Coronary artery (tissue), 2 donors: ENCODE measurements around the gene RALGDS.
A peak's percentile ranks its signal among the peaks of the same experiment; 100 is the strongest.

Experiments used
- DNase-seq: peaks from one replicate; pipeline ENCODE4 v3.0.0-alpha.2; 2017; ENCODE audit warnings: low spot score
- H3K27ac ChIP-seq, 2 donors: fragments of 200-600 bp; sonication (generic); one replicate each; pipeline ENCODE4 v1.5.1; 2016 to 2019
- H3K4me3 ChIP-seq: fragments of 200-600 bp; sonication (generic); 2 replicates; pipeline ENCODE4 v1.5.1; 2016; ENCODE audit warnings: mild to moderate bottlenecking, moderate library complexity
- CTCF ChIP-seq: fragments of 200-600 bp; sonication (generic); IDR thresholded peaks from one replicate; pipeline ENCODE4 v1.5.1; 2019; ENCODE audit warnings: antibody characterized with exemption

Gene RALGDS

GRCh38 chr9:133140174-133140505 lies 19.1 kb upstream of the RALGDS start:
- no peak for TF ChIP-seq CTCF
- H3K27ac ChIP-seq: peak overlapping the region in 1 of 2 donors; percentile 3
- DNase-seq: no peak
- no peak overlapping the region for H3K4me3 ChIP-seq

- no peak for TF ChIP-seq CTCF
- Histone ChIP-seq H3K27ac (peak overlapping the region in 1 of 2 donors; percentile 68), H3K4me3 (no peak overlapping the region)
- no peak for DNase-seq
Observed at GRCh38 chr9:133139246-133140173, 18.5 kb upstream of the RALGDS start.

GRCh38 chr9:133137451-133138231 lies 16.6 kb upstream of the RALGDS start:
- no peak for DNase-seq
- no peak overlapping the region for H3K4me3 ChIP-seq
- TF ChIP-seq CTCF: no peak
- peak overlapping the region in 1 of 2 donors; percentile 68 for H3K27ac ChIP-seq

- TF ChIP-seq CTCF: no peak
- no peak overlapping the region for H3K4me3 ChIP-seq
- peak overlapping the region; percentile 33 to 93 for H3K27ac ChIP-seq
- no peak for DNase-seq
Observed at GRCh38 chr9:133135146-133135745, 14.2 kb upstream of the RALGDS start.

- TF ChIP-seq CTCF: no peak
- DNase-seq: no peak
- H3K4me3 ChIP-seq: peak overlapping the region; percentile 34
Observed at GRCh38 chr9:133134388-133135145, 13.5 kb upstream of the RALGDS start.

GRCh38 chr9:133133681-133134387 lies 12.8 kb upstream of the RALGDS start:
- DNase-seq: peak; percentile 92
- Histone ChIP-seq H3K27ac (peak overlapping the region; percentile 58 to 93), H3K4me3 (peak overlapping the region; percentile 34)
- no peak for TF ChIP-seq CTCF

More at GRCh38 chr9:133134388-133135145, 13.5 kb upstream of the RALGDS start:
- peak overlapping the region; percentile 58 to 93 for H3K27ac ChIP-seq
